ENCODE measurements around the gene RNF145.
"Not testable (repeated sequence)": the region's sequence is repeated elsewhere in the genome, so short reads cannot be mapped to it uniquely, and the experiment has no call there.

Gene RNF145, protein sequence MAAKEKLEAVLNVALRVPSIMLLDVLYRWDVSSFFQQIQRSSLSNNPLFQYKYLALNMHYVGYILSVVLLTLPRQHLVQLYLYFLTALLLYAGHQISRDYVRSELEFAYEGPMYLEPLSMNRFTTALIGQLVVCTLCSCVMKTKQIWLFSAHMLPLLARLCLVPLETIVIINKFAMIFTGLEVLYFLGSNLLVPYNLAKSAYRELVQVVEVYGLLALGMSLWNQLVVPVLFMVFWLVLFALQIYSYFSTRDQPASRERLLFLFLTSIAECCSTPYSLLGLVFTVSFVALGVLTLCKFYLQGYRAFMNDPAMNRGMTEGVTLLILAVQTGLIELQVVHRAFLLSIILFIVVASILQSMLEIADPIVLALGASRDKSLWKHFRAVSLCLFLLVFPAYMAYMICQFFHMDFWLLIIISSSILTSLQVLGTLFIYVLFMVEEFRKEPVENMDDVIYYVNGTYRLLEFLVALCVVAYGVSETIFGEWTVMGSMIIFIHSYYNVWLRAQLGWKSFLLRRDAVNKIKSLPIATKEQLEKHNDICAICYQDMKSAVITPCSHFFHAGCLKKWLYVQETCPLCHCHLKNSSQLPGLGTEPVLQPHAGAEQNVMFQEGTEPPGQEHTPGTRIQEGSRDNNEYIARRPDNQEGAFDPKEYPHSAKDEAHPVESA

DNA sequence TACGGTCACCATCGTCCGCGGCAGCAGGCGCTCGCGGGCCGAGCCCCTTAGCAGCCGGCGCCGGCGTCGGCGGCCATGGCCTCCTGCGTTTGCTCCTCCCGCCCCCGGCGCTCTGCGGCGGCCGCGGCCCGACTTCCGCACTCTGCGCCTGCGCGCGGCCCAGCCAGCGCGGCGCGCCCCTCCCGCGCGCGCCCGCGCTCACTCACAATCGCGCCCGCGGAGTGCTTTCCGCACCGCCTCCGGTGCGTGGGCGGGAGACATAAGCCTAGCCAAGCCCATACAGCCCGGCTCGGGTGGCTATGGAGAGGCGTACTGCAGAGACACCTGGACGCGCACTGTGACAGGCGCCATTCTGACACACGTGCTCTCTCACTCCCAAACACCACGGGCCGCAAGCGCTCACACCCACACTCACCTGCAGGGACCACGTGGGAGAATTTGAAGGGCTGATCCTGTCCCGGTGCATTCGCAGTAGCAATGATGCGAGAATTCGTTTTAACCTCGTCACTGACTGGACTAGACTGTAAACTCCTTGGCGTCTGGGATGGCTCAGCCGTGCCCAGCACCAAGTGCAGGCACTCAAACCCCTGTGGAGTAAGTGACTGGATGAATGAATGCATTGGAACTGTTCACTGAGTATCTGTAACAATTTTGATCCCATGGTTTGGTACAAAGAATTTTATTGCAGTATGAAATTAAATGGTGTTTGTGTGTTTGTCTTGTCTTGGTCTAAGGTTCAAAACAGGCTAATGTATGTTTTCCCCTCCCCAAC, at the start of gene RNF145:
RNF145 (minus strand) TSS at position 116 of the 772 bp plus-strand sequence. CDS start 5,936 bp downstream, outside the sequence.
- peak; percentile 89 for DNase-seq (ENCODE audit: low spot score)

- DNase-seq (ENCODE audit: low spot score), result no peak
These were observed 49.0 kb upstream of the RNF145 start for GRCh38 chr5:159258361-159258760.

GRCh38 chr5:159257629-159258283, 48.4 kb upstream of the RNF145 start:
- DNase-seq (ENCODE audit: low spot score), result no peak

GRCh38 chr5:159257007-159257406, 47.7 kb upstream of the RNF145 start:
- no peak for DNase-seq (ENCODE audit: low spot score)

DNA sequence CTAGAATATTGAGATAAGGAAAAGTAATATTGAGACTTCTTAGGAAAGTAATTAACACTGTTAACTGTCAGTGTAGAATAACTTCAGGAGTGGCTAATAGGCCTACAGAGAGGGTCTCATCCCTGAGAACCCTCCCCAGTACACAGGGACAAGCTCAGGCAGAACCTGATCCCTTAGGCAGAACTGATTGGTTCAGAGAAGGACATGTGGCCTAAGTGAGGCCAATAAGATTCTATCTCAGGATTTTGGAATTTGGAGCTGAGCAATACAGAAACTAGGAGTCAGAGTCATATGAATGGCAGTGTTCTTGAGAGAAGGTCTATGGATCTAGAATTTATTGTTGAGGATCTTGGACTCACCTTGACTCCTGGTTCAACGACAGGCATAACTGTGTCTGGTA, 42.8 kb upstream of the RNF145 start:
- no peak for DNase-seq (ENCODE audit: low spot score)

- no peak for DNase-seq (ENCODE audit: low spot score)
These were observed 39.8 kb upstream of the RNF145 start for GRCh38 chr5:159249158-159249557.

- DNase-seq (ENCODE audit: low spot score), result no peak
These were observed 35.5 kb upstream of the RNF145 start for GRCh38 chr5:159244890-159245289.

- DNase-seq (ENCODE audit: low spot score), result no peak
These were observed 34.8 kb upstream of the RNF145 start for GRCh38 chr5:159244163-159244562.

DNA sequence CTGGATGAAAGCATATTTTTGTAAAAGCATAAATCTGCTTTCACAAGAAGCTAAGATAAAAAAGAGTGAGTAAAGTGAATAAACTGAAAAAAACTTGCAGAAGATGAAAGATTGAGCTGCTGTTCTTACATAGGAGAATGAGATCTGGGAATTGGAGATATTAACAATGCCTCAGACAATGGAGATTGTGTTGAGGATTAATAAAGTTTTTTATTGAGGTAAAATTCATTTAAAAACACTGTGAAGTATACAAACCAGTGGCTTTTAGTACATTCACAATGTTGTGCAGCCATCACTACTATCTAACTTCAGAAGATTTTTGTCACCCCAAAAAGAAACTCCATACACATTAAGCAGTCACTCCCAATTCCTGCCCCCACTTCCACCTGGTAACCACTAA, 34.0 kb upstream of the RNF145 start:
- DNase-seq (ENCODE audit: low spot score), result no peak

- DNase-seq (ENCODE audit: low spot score), result no peak
These were observed 33.3 kb upstream of the RNF145 start for GRCh38 chr5:159242656-159243055.

- DNase-seq (ENCODE audit: low spot score), result no peak
These were observed 32.7 kb upstream of the RNF145 start for GRCh38 chr5:159241946-159242552.

DNA sequence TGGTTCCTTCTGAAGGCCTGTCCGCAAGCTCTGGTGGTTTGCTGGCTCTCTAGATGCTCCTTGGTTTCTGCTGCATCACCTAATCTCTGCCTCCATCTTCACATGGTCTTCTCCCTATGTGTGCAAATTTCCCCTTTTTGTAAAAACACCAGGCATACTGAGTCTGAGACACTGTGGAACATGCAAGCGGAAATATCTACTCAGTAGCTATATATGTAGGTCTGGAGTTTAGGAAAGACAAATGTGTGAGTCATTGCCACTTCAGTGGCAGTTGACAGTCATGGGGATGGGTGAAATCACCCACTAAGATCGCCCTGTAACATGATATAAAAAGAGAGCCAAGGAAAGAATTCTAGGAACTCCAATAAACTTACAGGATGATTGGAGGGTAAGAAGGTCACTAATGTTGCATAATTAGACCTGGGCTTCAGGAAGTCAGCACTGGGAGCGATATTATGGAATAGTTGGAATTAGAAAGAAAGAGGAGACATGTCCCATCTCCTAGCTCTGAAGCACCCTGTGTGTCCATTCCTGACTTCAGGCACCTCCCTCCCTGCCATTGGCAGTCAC, 31.0 kb upstream of the RNF145 start:
- no peak for DNase-seq (ENCODE audit: low spot score)

- not testable (repeated sequence) for DNase-seq (ENCODE audit: low spot score)
These were observed 26.6 kb upstream of the RNF145 start for GRCh38 chr5:159235871-159236520.

GRCh38 chr5:159231167-159231566, 21.8 kb upstream of the RNF145 start:
- no peak for DNase-seq (ENCODE audit: low spot score)

DNA sequence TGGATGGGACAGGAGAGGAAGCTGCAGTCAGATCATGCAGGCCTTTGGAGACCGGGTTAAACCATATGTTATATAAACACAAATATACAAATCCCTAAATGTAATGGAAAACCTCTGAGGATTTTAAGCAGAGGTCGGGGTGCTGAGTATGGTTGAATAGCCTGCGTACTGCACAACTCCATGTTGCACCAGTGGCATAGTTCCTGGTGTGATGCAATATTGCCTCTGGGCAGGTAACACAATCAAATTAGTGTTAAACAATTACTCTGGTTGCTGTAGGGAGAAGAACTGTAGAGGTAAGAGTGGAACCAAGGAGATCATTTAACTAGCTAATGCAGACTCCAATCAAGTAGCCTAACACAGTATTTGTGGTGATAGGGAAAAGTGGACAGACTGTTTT, 21.3 kb upstream of the RNF145 start:
- no peak for DNase-seq (ENCODE audit: low spot score)

GRCh38 chr5:159228097-159228496, 18.7 kb upstream of the RNF145 start:
- not testable (repeated sequence) for DNase-seq (ENCODE audit: low spot score)

DNA sequence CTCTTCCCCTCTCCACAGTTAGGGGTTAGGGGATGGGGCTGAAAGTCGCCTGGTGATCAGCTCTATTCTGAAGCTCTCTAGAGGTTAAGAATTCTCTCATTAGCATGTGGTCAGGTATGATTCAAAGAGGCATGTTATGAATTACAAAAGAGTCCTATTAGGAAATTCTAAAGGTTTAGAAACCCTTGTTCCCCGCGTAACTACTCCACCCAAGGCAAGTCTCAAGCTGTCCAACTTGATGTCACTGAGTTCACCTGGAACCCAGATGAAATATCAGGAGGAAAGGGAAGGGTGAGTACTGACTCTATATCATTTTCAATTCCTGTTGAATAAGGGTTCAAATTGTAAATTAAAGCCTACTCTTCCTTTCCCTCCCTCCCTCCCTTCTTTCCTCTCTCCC, 18.1 kb upstream of the RNF145 start:
- DNase-seq (ENCODE audit: low spot score), result no peak

GRCh38 chr5:159226451-159226850, 17.1 kb upstream of the RNF145 start:
- DNase-seq (ENCODE audit: low spot score), result no peak

GRCh38 chr5:159224471-159224870, 15.1 kb upstream of the RNF145 start:
- DNase-seq (ENCODE audit: low spot score), result no peak

DNA sequence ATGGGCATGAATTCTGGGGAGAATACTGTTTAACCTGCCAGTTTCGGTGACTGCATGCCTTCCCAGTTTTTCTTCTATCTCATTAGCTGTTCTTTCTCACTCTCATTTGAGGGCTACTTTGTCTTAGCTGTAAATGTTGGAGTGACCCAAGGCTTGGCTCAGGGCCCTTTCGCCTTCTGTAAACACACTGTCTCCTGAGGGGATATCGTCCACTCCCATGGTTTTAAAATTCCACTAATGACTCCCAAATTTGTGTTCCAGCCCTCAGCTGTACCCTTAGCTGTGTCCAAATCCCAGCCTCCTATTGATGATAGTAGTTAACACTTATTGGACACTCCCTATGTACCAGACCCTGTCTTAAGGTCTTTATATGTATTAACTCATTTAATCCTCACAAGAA, 14.1 kb upstream of the RNF145 start:
- no peak for DNase-seq (ENCODE audit: low spot score)

DNA sequence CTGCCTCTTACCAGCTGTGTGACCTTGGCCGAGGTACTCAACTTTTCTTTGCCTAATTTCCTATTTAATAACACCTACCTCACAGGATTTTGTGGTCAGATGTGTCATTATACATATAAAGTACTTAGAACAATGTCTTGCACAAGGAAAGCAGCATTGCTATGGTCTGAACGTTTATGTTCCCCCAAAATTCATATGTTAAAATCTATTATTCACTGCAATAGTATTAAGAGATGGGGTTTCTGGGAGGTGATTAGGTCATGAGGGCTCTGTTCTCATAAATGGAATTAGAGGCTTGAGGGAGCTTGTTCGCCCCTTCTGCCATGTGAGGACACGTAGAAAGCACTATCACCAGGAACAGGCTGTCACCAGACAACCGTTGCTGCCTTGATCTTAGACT, 10.9 kb upstream of the RNF145 start:
- no peak for DNase-seq (ENCODE audit: low spot score)

All from iPS-NIHi11 (cell line).